Measurements from ENCODE around the gene SYT7.

GRCh38 chr11:61630089-61630488 lies 49.2 kb upstream of the SYT7 start:
- TF ChIP-seq CTCF (IDR thresholded peaks at IDR 0.05; ENCODE audit: borderline replicate concordance, extremely low read depth, low read length, poor library complexity, severe bottlenecking) (no peak), EZH2 (IDR thresholded peaks at IDR 0.05; ENCODE audit: borderline replicate concordance, low read depth, low read length, severe bottlenecking) (no peak)

All from DND-41 (cell line).